ENCODE data around the gene ZFPL1. TPM values are rescaled to one million over a fixed set of nuclear protein-coding genes. Genes with fewer than 3 reads are reported as not detected.

ZFPL1 gene
- total RNA-seq, 1 donor from 2014 or later: 37.9 TPM

GRCh38 chr11:65115361-65116082, 31.5 kb downstream of the ZFPL1 start:
- Mint-ChIP-seq H3K4me1 (ENCODE audit: low read depth, unreplicated experiment) (peaks cover 6% of the 10 kb centered on the region), H3K27ac (ENCODE audit: unreplicated experiment) (no peak overlapping the region), H3K4me3 (ENCODE audit: unreplicated experiment) (peak overlapping the region; percentile 86), H3K27me3 (ENCODE audit: low read depth, unreplicated experiment) (no peaks in the 10 kb centered on the region), H3K36me3 (ENCODE audit: low read depth, unreplicated experiment) (peaks cover 9% of the 10 kb centered on the region), H3K9me3 (ENCODE audit: unreplicated experiment) (no peaks in the 10 kb centered on the region)
- peak overlapping the region; percentile 91 for H3K4me2 ChIP-seq (ENCODE audit: low read length)
- H4K20me1 ChIP-seq (ENCODE audit: insufficient read depth, low read length): peaks cover 25% of the 10 kb centered on the region
- FAIRE-seq: no peak
- no peak overlapping the region for H3K9ac ChIP-seq (ENCODE audit: low read length)
- H2AFZ ChIP-seq (ENCODE audit: low read depth, low read length): no peak overlapping the region
- no peak overlapping the region for H3K27ac ChIP-seq (ENCODE audit: low read depth, low read length)
- H3K4me1 ChIP-seq (ENCODE audit: insufficient read depth, low read length): peaks cover 34% of the 10 kb centered on the region
- H3K79me2 ChIP-seq (ENCODE audit: insufficient read depth, low read length): peaks cover 33% of the 10 kb centered on the region
- TF ChIP-seq EZH2 (IDR thresholded peaks at IDR 0.05; ENCODE audit: insufficient read depth, low read length) (no peak), CTCF (IDR thresholded peaks at IDR 0.05; ENCODE audit: insufficient read depth, low read depth, low read length) (no peak)
- no peak overlapping the region for H3K4me3 ChIP-seq (ENCODE audit: insufficient read depth, low read depth, low read length)
- H3K36me3 ChIP-seq (ENCODE audit: insufficient read depth, low read length): peaks cover 9% of the 10 kb centered on the region
- no peaks in the 10 kb centered on the region for H3K27me3 ChIP-seq (ENCODE audit: insufficient read depth, low read length)
- DNase-seq (ENCODE audit: low read depth): no peak
- no peaks in the 10 kb centered on the region for H3K9me3 ChIP-seq (ENCODE audit: insufficient read depth, low read depth, low read length)

GRCh38 chr11:65116370-65117205, 32.6 kb downstream of the ZFPL1 start:
- Histone ChIP-seq H3K79me2 (ENCODE audit: insufficient read depth, low read length) (peaks cover 44% of the 10 kb centered on the region), H3K9me3 (ENCODE audit: insufficient read depth, low read depth, low read length) (no peaks in the 10 kb centered on the region), H3K9ac (ENCODE audit: low read length) (peak overlapping the region; percentile 92), H2AFZ (ENCODE audit: low read depth, low read length) (peak overlapping the region; percentile 44), H3K4me2 (ENCODE audit: low read length) (peak overlapping the region; percentile 91), H3K4me1 (ENCODE audit: insufficient read depth, low read length) (peaks cover 38% of the 10 kb centered on the region), H3K27ac (ENCODE audit: low read depth, low read length) (peak overlapping the region; percentile 82), H3K36me3 (ENCODE audit: insufficient read depth, low read length) (peaks cover 15% of the 10 kb centered on the region), H3K27me3 (ENCODE audit: insufficient read depth, low read length) (no peaks in the 10 kb centered on the region), H4K20me1 (ENCODE audit: insufficient read depth, low read length) (peaks cover 23% of the 10 kb centered on the region), H3K4me3 (ENCODE audit: insufficient read depth, low read depth, low read length) (peak overlapping the region; percentile 75)
- Mint-ChIP-seq H3K4me1 (ENCODE audit: low read depth, unreplicated experiment) (peaks cover 12% of the 10 kb centered on the region), H3K27me3 (ENCODE audit: low read depth, unreplicated experiment) (no peaks in the 10 kb centered on the region), H3K36me3 (ENCODE audit: low read depth, unreplicated experiment) (peaks cover 15% of the 10 kb centered on the region), H3K27ac (ENCODE audit: unreplicated experiment) (peak overlapping the region; percentile 87), H3K9me3 (ENCODE audit: unreplicated experiment) (no peaks in the 10 kb centered on the region), H3K4me3 (ENCODE audit: unreplicated experiment) (peak overlapping the region; percentile 86)
- FAIRE-seq: no peak
- TF ChIP-seq EZH2 (IDR thresholded peaks at IDR 0.05; ENCODE audit: insufficient read depth, low read length): no peak
- no peak for TF ChIP-seq CTCF (IDR thresholded peaks at IDR 0.05; ENCODE audit: insufficient read depth, low read depth, low read length)
- DNase-seq (ENCODE audit: low read depth): peak; percentile 73

Data from astrocyte (in vitro differentiated cells and primary cell).